ENCODE measurements around the gene DUOXA1. TPM values are rescaled to one million over a fixed set of nuclear protein-coding genes. Genes with fewer than 3 reads are reported as not detected.

Gene DUOXA1
- total RNA-seq (2011; cell fraction: chromatin; rRNA removed; ENCODE audit: low replicate concordance): 0.19 and 2.7 TPM in 2 replicates
- 0.26 and 1.8 TPM in 2 replicates for total RNA-seq (2011; cell fraction: nucleolus; rRNA removed)
- total RNA-seq (2011; cell fraction: nucleoplasm; rRNA removed): 0.29 and 0.38 TPM in 2 replicates
- total RNA-seq (2014; rRNA removed): not detected in 2 replicates
- not detected in 2 replicates for total RNA-seq (2014; rRNA removed; fragmentation: Illumina TruSeq; extraction: Trizol)
- total RNA-seq (2015; rRNA removed; fragmentation: Illumina TruSeq; extraction: Trizol): not detected in 2 replicates
- 0.24 TPM in 1 of 2 replicates, not detected in the other for total RNA-seq (2021)
- 0.17 TPM in 1 of 2 replicates, not detected in the other for polyA plus RNA-seq (2011; rRNA removed)
- 0.12 TPM in 1 of 2 replicates, not detected in the other for polyA plus RNA-seq (2011; cell fraction: cytosol; rRNA removed)
- polyA plus RNA-seq (2011; cell fraction: nucleus; rRNA removed): 0.28 and 1.5 TPM in 2 replicates
- 0.14 TPM in 1 of 2 replicates, not detected in the other for polyA plus RNA-seq (2012)
- polyA plus RNA-seq (2014; fragmentation: Illumina TruSeq; extraction: Trizol): not detected in 2 replicates
- not detected for polyA plus RNA-seq (2014; fragmentation: Nextera tagmentation; extraction: Ambion mirVana)
- polyA plus RNA-seq (2014; rRNA removed): 0.74 TPM in 1 of 2 replicates, not detected in the other
- 0.18 TPM in 1 of 2 replicates, not detected in the other for polyA minus RNA-seq (2011; rRNA and poly(A)+ RNA removed)
- polyA minus RNA-seq (2011; cell fraction: cytosol; rRNA and poly(A)+ RNA removed): not detected in 2 replicates
- polyA minus RNA-seq (2011; cell fraction: nucleus; rRNA and poly(A)+ RNA removed): 0.40 TPM in 1 of 2 replicates, not detected in the other
- Bru-seq, nascent RNA: percentile 7 among the genes with signal in this experiment
- not detected for BruChase-seq, experiment 1, labeled RNA remaining after a 2-hour chase
- BruChase-seq, experiment 2, labeled RNA remaining after a 6-hour chase: percentile 8 among the genes with signal in this experiment
- long read RNA-seq, experiment 1: 0 reads
- long read RNA-seq, experiment 2: 0 reads
- long read RNA-seq, experiment 3: 0 reads

GRCh38 chr15:45129651-45130129 lies at the start of gene DUOXA1, which contains the start of gene DUOX1:
TSS of gene DUOXA1 (minus strand) at chr15:45129879. CDS start at chr15:45123014, 6,865 bp downstream.
TSS of gene DUOX1 (plus strand) at chr15:45129994. CDS start at chr15:45131967, 1,973 bp downstream.
- no peak within 1 kb of the TSS for H3K27ac ChIP-seq (ENCODE audit: extremely low read depth, low read depth, low read length)
- DNase-seq (ENCODE audit: extremely low read depth in 1 of 4, low spot score in 3 of 4) (peak in 3 of 4 experiments; percentile 12 to 64 (median 64)), FAIRE-seq (no peak), ATAC-seq (peak; percentile 71)
- H3K4me3 ChIP-seq: no peak within 1 kb of the TSS
- TF ChIP-seq NR3C1 (CRISPR knock-in tag; IDR thresholded peaks at IDR 0.05): no peak
- TF ChIP-seq JUND (IDR thresholded peaks at IDR 0.05; ENCODE audit: borderline replicate concordance, low read depth, low read length): no peak
- TF ChIP-seq JUND (tag; IDR thresholded peaks at IDR 0.05; ENCODE audit: borderline replicate concordance, low read depth, low read length): no peak
- TF ChIP-seq HMG20A (CRISPR knock-in tag; conservative IDR thresholded peaks at IDR 0.05): no peak
- TF ChIP-seq ZFPM2 (CRISPR knock-in tag; IDR thresholded peaks at IDR 0.05): no peak
- TF ChIP-seq ZNF707 (CRISPR knock-in tag; conservative IDR thresholded peaks at IDR 0.05): no peak
- TF ChIP-seq XRCC5 (IDR thresholded peaks at IDR 0.05; ENCODE audit: low read depth, low read length): no peak
- no peak for TF ChIP-seq CCAR2 (IDR thresholded peaks at IDR 0.05; ENCODE audit: low read depth, low read length)
- no peak for TF ChIP-seq SMAD2 (IDR thresholded peaks at IDR 0.05; ENCODE audit: low read depth, low read length)
- no peak for TF ChIP-seq TBL1XR1 (IDR thresholded peaks at IDR 0.05; ENCODE audit: low read length in 2 of 2)
- no peak for TF ChIP-seq NCOA2 (IDR thresholded peaks at IDR 0.05; ENCODE audit: partially characterized antibody in 2 of 2)
- TF ChIP-seq NR0B1 (IDR thresholded peaks at IDR 0.05; ENCODE audit: partially characterized antibody): no peak
- no peak for TF ChIP-seq ZNF140 (CRISPR knock-in tag; IDR thresholded peaks at IDR 0.05)
- TF ChIP-seq SNAPC5 (CRISPR knock-in tag; IDR thresholded peaks at IDR 0.05): no peak
- no peak for TF ChIP-seq SMARCA5 (IDR thresholded peaks at IDR 0.05)
- no peaks in the 10 kb centered on the region for H3K9me1 ChIP-seq (ENCODE audit: control insufficient read depth, insufficient read depth, low read length)
- 8% methylated on average over 2 of the region's 46 CpGs for WGBS (ENCODE audit: insufficient coverage, low coverage, missing lambda C conversion rate)
- H3K4me1 ChIP-seq (replicated peaks in 1 of 2; ENCODE audit: control insufficient read depth in 2 of 2, insufficient read depth in 2 of 2, low read length in 2 of 2): peaks cover 0 to 14% of the 10 kb centered on the region in 2 experiments; a peak in 2 of 5 replicates
- intact Hi-C loops (cut with micrococcal nuclease): no loop called here
- BruUV-seq (replicated peaks): no TSS peak
- no peaks in the 10 kb centered on the region for H3K79me2 ChIP-seq (ENCODE audit: control insufficient read depth, insufficient read depth, low read length)
- peaks cover 28 to 50% of the 10 kb centered on the region in 2 experiments for H3K27me3 ChIP-seq (ENCODE audit: control insufficient read depth in 2 of 2, insufficient read depth in 2 of 2, low read length in 2 of 2)
- H3K4me2 ChIP-seq (ENCODE audit: insufficient read depth, low read length): no peak within 1 kb of the TSS
- no peaks in the 10 kb centered on the region for H4K20me1 ChIP-seq (replicated peaks; ENCODE audit: control insufficient read depth, insufficient read depth, low read length)
- no peaks in the 10 kb centered on the region for H3K9me3 ChIP-seq (replicated peaks; ENCODE audit: control insufficient read depth, insufficient read depth, low read depth, low read length)
- H3K36me3 ChIP-seq (ENCODE audit: control insufficient read depth, insufficient read depth, low read length): no peaks in the 10 kb centered on the region
- POLR2A ChIA-PET: no interaction called here
- in situ Hi-C loops (cut with MboI): no loop called here
- H3K9ac ChIP-seq (ENCODE audit: insufficient read depth in 1 of 2, low read depth in 2 of 2, low read length in 2 of 2): peak within 1 kb of the TSS in 1 of 2 experiments; percentile 16; a peak in 1 of 4 replicates
- H2AFZ ChIP-seq (ENCODE audit: low read depth, low read length): no peak within 1 kb of the TSS
- CTCF ChIA-PET (ENCODE audit: low intra/inter-chr PET ratio): no interaction called here
